ENCODE results near the gene KLHDC8B.

- TF ChIP-seq CTCF (IDR thresholded peaks at IDR 0.05): no peak
- TF ChIP-seq POLR2AphosphoS5 (IDR thresholded peaks at IDR 0.05): no peak
Measured at GRCh38 chr3:49123687-49124086, 47.7 kb upstream of the KLHDC8B start.

Measured in upper lobe of left lung (tissue), 4 donors.